Right ventricle myocardium inferior (tissue), 1 donor: ENCODE results near the gene LEMD3. TPM values are rescaled to one million over a fixed set of nuclear protein-coding genes. Genes with fewer than 3 reads are reported as not detected.

ENCODE experiments used
- total RNA-seq: library from RNA; stranded (reverse); fragmentation: NEBNext Ultra II Directional; extraction: Animal tissue kit (Norgen Biotek cat#: 25700); gene quantifications from one replicate; pipeline ENCODE4 v1.2.1, GENCODE V29; 2021
- donor health status: DM: no; HTN: yes; CAD: no; lungs with severe emphysema.

Gene LEMD3
- total RNA-seq, 1 donor from 2014 or later = 12.9 TPM

Other genes starting within 250 kb of the LEMD3 start
- 0.62 TPM for gene WIF1, start 48.3 kb upstream of the LEMD3 start, total RNA-seq
- gene MSRB3, start 109.1 kb downstream of the LEMD3 start, total RNA-seq = 148 TPM